Subcutaneous adipose tissue (tissue), 4 donors: ENCODE results near the gene POU2AF3. TPM values are rescaled to one million over a fixed set of nuclear protein-coding genes. Genes with fewer than 3 reads are reported as not detected.

Experiments
- CTCF ChIP-seq: fragments of 450-650 bp; IDR thresholded peaks from one replicate; pipeline ENCODE4 v1.5.1; 2016; ENCODE audit warnings: low read depth, mild to moderate bottlenecking, control low read depth, antibody characterized with exemption, moderate library complexity
- small RNA-seq: library from RNA; depleted of rRNA; stranded (forward); fragments of <200 nt; gene quantifications from one replicate; pipeline ENCODE3, GENCODE V24; 2016
- total RNA-seq, 4 donors: library from RNA; depleted of rRNA; stranded (reverse); fragments of >200 nt; gene quantifications; one replicate each; pipeline ENCODE4 v1.1.0, GENCODE V29; 2016

The POU2AF3 gene
- total RNA-seq, 4 donors from 2014 or later: 0.68 to 4.0 (median 1.9) TPM

DNA sequence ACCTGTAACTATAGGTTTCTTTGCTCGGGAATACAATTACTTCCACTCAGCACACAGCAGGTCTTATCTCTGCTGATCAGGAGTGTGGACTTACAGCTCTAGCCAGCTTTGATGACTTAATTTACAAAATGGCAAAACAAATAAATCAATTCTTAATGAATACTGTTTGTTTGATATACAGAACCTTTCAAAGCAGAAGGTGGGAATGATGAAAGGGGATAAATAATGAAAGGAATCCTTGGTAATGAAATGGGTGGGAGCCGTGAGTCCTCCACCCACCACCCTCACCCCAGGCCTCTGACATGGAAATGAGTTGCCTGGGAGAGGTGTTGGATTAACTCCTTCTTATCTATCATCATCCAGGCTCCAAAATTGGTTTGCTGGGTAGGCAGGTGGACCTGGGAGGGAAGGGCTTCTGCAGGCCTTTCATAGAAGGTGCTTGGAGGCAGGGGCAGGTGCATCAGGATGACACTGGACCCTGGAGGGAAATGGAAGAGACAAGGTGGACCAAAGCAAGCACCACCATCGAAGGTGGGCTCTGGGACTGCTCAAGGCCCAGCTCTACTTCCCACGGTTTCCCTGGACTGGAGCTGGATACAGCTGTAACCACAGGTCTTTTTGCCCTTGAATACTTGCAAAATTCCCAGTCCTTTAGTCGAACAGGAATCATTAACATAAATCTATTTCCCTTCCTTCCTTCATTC lies 57.8 kb downstream of the POU2AF3 start:
- TF ChIP-seq CTCF: no peak

GRCh38 chr11:111356660-111357048 lies 58.3 kb downstream of the POU2AF3 start:
- no peak for TF ChIP-seq CTCF

- no peak for TF ChIP-seq CTCF
Measured at GRCh38 chr11:111357150-111358037, 59.0 kb downstream of the POU2AF3 start.

Small RNA genes lying within 50 kb of the gene (small RNA-seq; reads per million reads assigned to genes)
- not detected for gene MIR4491

Other genes starting within 250 kb of the POU2AF3 start
- under 1 TPM in 1 of 4 donors, not detected in 3; 0.94 TPM for gene POU2AF2, start 52.8 kb upstream of the POU2AF3 start, total RNA-seq
- 1 to 10 TPM in 1 of 4 donors, under 1 TPM in 1, not detected in 2; 0.17 to 2.1 TPM for gene POU2AF1, start 80.7 kb downstream of the POU2AF3 start, total RNA-seq
- not detected for gene BTG4, start 213.8 kb downstream of the POU2AF3 start, total RNA-seq
- gene HOATZ, start 216.2 kb downstream of the POU2AF3 start, total RNA-seq: not detected
- 1 to 10 TPM; 1.5 to 5.1 (median 3.8) TPM for gene LAYN, start 242.2 kb downstream of the POU2AF3 start, total RNA-seq